Measurements from ENCODE around the gene IGLL5. TPM values are rescaled to one million over a fixed set of nuclear protein-coding genes. Genes with fewer than 3 reads are reported as not detected.
A peak's percentile ranks its signal among the peaks of the same experiment; 100 is the strongest.

Gene IGLL5
- total and polyA plus RNA-seq, 8 donors: 0.23 to 10.6 (median 0.49) TPM; not detected in 1

GRCh38 chr22:22942511-22943329 is 55.1 kb downstream of the IGLL5 start:
- peak; percentile 50 to 65 for TF ChIP-seq CTCF (IDR thresholded peaks at IDR 0.05)
- Histone ChIP-seq H3K27me3 (peaks cover 0 to 23% of the 10 kb centered on the region in 2 donors), H3K4me3 (no peak overlapping the region), H3K4me1 (no peaks in the 10 kb centered on the region), H3K9me3 (no peaks in the 10 kb centered on the region), H3K27ac (no peak overlapping the region), H3K36me3 (no peaks in the 10 kb centered on the region)
- DNase-seq (peak in 3 of 4 donors; percentile 45 to 61 (median 59)), ATAC-seq (peak; percentile 78)
- intact Hi-C loops (cut with DNase I): no loop called here

DNA sequence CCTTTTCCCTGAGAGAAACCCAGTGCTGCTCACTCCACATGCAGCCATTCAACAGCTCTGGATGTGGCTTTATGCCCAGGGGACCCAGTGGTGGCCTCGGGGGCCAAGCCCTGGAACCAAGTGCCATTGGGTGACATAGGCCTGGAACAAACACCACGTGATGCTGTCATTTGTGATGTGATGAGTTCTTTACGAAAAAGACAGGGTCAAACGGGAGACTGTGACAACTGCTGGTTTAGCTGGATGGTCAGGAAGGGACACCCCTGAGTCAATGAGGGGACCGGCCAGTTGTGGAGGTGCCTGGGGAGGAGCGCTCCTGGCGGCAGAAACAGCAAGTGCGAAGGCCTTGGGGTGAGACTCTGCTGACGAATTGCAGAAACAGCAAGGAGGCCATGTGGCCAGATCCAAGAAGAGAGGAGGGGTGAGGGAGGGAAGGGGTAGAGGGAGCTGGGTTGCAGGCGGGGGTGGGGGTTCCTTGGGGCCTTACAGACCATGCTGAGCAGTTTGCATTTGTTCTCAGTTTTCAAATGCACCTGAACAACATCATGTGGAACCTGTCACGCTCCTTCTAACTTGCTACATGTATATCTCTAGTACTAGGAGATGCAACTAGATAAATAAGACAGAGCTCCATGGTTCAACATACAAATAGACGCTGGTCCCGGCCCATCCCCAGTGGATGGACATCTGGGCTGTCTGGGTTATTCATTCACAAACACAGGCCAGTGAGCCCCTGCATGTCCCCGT is 56.1 kb downstream of the IGLL5 start:
- DNase-seq (peak in 2 of 4 donors; percentile 19 to 36), ATAC-seq (no peak)
- Histone ChIP-seq H3K27me3 (peaks cover 0 to 23% of the 10 kb centered on the region in 2 donors), H3K36me3 (no peaks in the 10 kb centered on the region), H3K27ac (no peak overlapping the region), H3K4me1 (no peaks in the 10 kb centered on the region), H3K9me3 (no peaks in the 10 kb centered on the region), H3K4me3 (no peak overlapping the region)
- intact Hi-C loops (cut with DNase I): no loop called here
- no peak for TF ChIP-seq CTCF (IDR thresholded peaks at IDR 0.05)

DNA sequence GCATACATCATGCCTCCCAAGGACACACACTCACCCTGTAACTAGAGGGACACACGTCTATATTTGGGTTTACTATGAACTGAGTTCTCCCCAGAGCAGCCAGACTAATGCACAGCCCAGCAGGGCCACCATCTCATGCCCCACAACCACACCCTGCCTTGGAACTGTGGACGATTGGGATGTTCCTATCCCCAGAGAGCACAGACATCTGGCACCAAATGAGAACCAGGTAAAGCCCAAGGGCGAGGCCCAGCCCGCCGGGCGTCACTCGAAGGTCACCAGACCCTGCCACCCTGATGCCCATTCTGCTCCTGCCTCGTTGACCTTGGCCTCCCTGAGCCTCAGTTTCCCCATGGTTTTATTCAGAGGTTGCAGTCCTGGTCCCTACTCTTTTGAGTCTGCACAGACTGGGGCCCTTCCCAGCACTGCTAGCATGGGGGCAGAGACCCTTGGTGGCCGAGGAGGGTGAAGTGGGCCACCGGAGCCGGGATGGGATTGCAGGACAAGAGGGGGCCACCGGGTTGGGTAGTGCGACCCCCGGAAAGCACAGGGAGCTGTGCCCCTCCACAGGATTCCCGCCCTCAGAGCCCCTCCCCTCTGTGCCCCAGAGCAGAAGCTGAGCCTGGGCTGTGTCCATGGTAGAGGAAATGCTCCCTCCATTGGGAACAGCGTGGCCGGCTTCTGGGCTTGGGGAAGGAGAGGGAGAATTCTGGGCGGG is 56.8 kb downstream of the IGLL5 start:
- H3K4me3 ChIP-seq: no peak overlapping the region
- no peaks in the 10 kb centered on the region for H3K4me1 ChIP-seq
- peaks cover 0 to 23% of the 10 kb centered on the region in 2 donors for H3K27me3 ChIP-seq
- ATAC-seq (no peak), DNase-seq (peak in 1 of 4 donors; percentile 59)
- intact Hi-C loops (cut with DNase I): no loop called here
- H3K27ac ChIP-seq: no peak overlapping the region
- no peak for TF ChIP-seq CTCF (IDR thresholded peaks at IDR 0.05)
- H3K36me3 ChIP-seq: no peaks in the 10 kb centered on the region
- H3K9me3 ChIP-seq: no peaks in the 10 kb centered on the region

GRCh38 chr22:22945195-22945594 is 57.6 kb downstream of the IGLL5 start:
- peak in 1 of 4 donors; percentile 13 for DNase-seq
- no peaks in the 10 kb centered on the region for H3K9me3 ChIP-seq
- intact Hi-C loops (cut with DNase I): no loop called here
- ATAC-seq: no peak
- H3K36me3 ChIP-seq: no peaks in the 10 kb centered on the region
- H3K4me1 ChIP-seq: no peaks in the 10 kb centered on the region
- peaks cover 0 to 23% of the 10 kb centered on the region in 2 donors for H3K27me3 ChIP-seq
- TF ChIP-seq CTCF (IDR thresholded peaks at IDR 0.05): no peak
- H3K27ac ChIP-seq: no peak overlapping the region
- H3K4me3 ChIP-seq: no peak overlapping the region

Small RNA genes within 50 kb of the gene (microRNA-seq; reads per million reads assigned to microRNA genes)
- 0 to 0.17 reads per million in 2 donors for gene MIR5571

Other genes starting within 250 kb of the IGLL5 start
- gene GGTLC2, start 243.2 kb upstream of the IGLL5 start, total RNA-seq: under 1 TPM; 0.47 to 0.55 TPM
- under 1 TPM in 5 of 6 donors, not detected in 1; 0.26 to 0.46 (median 0.30) TPM for gene GGTLC2, start 243.2 kb upstream of the IGLL5 start, polyA plus RNA-seq (ENCODE audit: insufficient read length in 6 of 6)
- gene GNAZ, start 182.7 kb downstream of the IGLL5 start, total RNA-seq: 1 to 10 TPM; 1.7 to 2.1 TPM
- 1 to 10 TPM; 3.1 to 4.7 (median 4.0) TPM for gene GNAZ, start 182.7 kb downstream of the IGLL5 start, polyA plus RNA-seq (ENCODE audit: insufficient read length in 6 of 6)

Measured in left lung (tissue), 10 donors.